OCI-LY7 (cell line): ENCODE results near the gene RASL12. TPM values are rescaled to one million over a fixed set of nuclear protein-coding genes. Genes with fewer than 3 reads are reported as not detected.

Source experiments
- BruUV-seq: library from RNA; stranded (reverse); fragments of 400-500 nt; replicated peaks from 2 replicates; lab custom pipeline; 2021; lab: Mats Ljungman, UMichigan
- CTCF ChIA-PET: fragments of 300-600 bp; sonication (Branson Sonifier 250); formaldehyde crosslinking; loops from one replicate; lab custom pipeline; 2022; ENCODE audit warnings: antibody characterized with exemption; ENCODE audit not compliant: unreplicated experiment; lab: Charles Lee
- POLR2A ChIA-PET: fragments of 300-600 bp; sonication (Branson Sonifier 250); formaldehyde crosslinking; loops from one replicate; lab custom pipeline; 2022; ENCODE audit warnings: antibody characterized with exemption; lab: Charles Lee
- DNase-seq: peaks from one replicate; pipeline ENCODE4 v3.0.0-alpha.2; 2015; ENCODE audit warnings: low spot score
- H2AFZ ChIP-seq: fragments of 200-600 bp; sonication (generic), shearing (Covaris generic); 2 replicates; pipeline ENCODE4 v1.6.1; 2014; ENCODE audit warnings: mild to moderate bottlenecking, antibody characterized with exemption, low read length, moderate library complexity
- H3K27ac ChIP-seq: fragments of 200-600 bp; sonication (generic); 2 replicates; pipeline ENCODE4 v1.5.1; 2014; ENCODE audit warnings: mixed run types, low read depth, mild to moderate bottlenecking, moderate library complexity, low read length, inconsistent platforms; ENCODE audit not compliant: poor library complexity, severe bottlenecking
- H3K36me3 ChIP-seq: fragments of 200-600 bp; sonication (generic); 2 replicates; pipeline ENCODE4 v1.6.1; 2014; ENCODE audit warnings: mild to moderate bottlenecking, antibody characterized with exemption, low read length, moderate library complexity, mixed read lengths; ENCODE audit not compliant: insufficient read depth
- H3K4me1 ChIP-seq: fragments of 200-600 bp; sonication (generic); 2 replicates; pipeline ENCODE4 v1.5.1; 2014; ENCODE audit warnings: mild to moderate bottlenecking, low read length; ENCODE audit not compliant: insufficient read depth, poor library complexity, severe bottlenecking
- H3K4me2 ChIP-seq: fragments of 200-600 bp; sonication (generic); 2 replicates; pipeline ENCODE4 v1.6.1; 2014; ENCODE audit warnings: mild to moderate bottlenecking, low read length
- H3K4me3 ChIP-seq: fragments of 200-600 bp; sonication (generic); 2 replicates; pipeline ENCODE4 v1.5.1; 2014; ENCODE audit warnings: mild to moderate bottlenecking, low read depth, low read length; ENCODE audit not compliant: poor library complexity, severe bottlenecking
- H3K79me2 ChIP-seq: fragments of 200-600 bp; sonication (generic); 2 replicates; pipeline ENCODE4 v1.6.1; 2016; ENCODE audit warnings: low read depth, mild to moderate bottlenecking, low read length, moderate library complexity, mixed read lengths; ENCODE audit not compliant: insufficient read depth
- H3K9me2 ChIP-seq: fragments of 200-600 bp; sonication (generic); 2 replicates; pipeline ENCODE4 v1.6.1; 2016; ENCODE audit warnings: mild to moderate bottlenecking, low read length, mixed read lengths; ENCODE audit not compliant: insufficient read depth
- H3K9me3 ChIP-seq: fragments of 200-600 bp; sonication (generic); 2 replicates; pipeline ENCODE4 v1.6.1; 2014; ENCODE audit warnings: mild to moderate bottlenecking, mixed run types, low read length, mixed read lengths
- H4K20me1 ChIP-seq: fragments of 200-600 bp; sonication (generic); 2 replicates; pipeline ENCODE4 v1.6.1; 2014; ENCODE audit warnings: mild to moderate bottlenecking, antibody characterized with exemption, low read length, moderate library complexity, mixed read lengths; ENCODE audit not compliant: insufficient read depth
- CTCF ChIP-seq: fragments of 200-600 bp; sonication (generic); conservative IDR thresholded peaks from 2 replicates; pipeline ENCODE4 v1.5.1; 2014; ENCODE audit warnings: mild to moderate bottlenecking, antibody characterized with exemption, low read length, moderate library complexity, mixed read lengths
- EZH2phosphoT487 ChIP-seq: fragments of 200-600 bp; sonication (generic); IDR thresholded peaks from 2 replicates; pipeline ENCODE4 v1.6.1; 2018; ENCODE audit warnings: low read depth, borderline replicate concordance, mild to moderate bottlenecking, mixed run types, antibody characterized with exemption, low read length, moderate library complexity, mixed read lengths
- intact Hi-C: fragments of 100-400 bp; cut with micrococcal nuclease; formaldehyde crosslinking; loops from one replicate; pipeline ENCODE4 v1.10.0; 2022; ENCODE audit not compliant: unreplicated experiment
- total RNA-seq, 2 experiments: library from RNA; depleted of rRNA in 1 of 2; stranded (reverse); fragments of >200 nt in 1 of 2; shearing (Covaris generic) in 1 of 2; gene quantifications; 2 replicates each; pipeline ENCODE4 v1.2.3, GENCODE V29; 2014 to 2022

The RASL12 gene
- total RNA-seq, 2 experiments from 2014 or later, result not detected

GRCh38 chr15:65077981-65078352 is 10.2 kb upstream of the RASL12 start:
- Histone ChIP-seq H4K20me1 (no peaks in the 10 kb centered on the region), H3K79me2 (no peaks in the 10 kb centered on the region), H3K27ac (no peak overlapping the region), H3K4me3 (no peak overlapping the region), H3K9me3 (no peaks in the 10 kb centered on the region), H3K4me1 (no peaks in the 10 kb centered on the region), H3K36me3 (no peaks in the 10 kb centered on the region), H2AFZ (no peak overlapping the region), H3K9me2 (no peaks in the 10 kb centered on the region), H3K4me2 (no peak overlapping the region)
- DNase-seq, result no peak
- ChIA-PET CTCF (no interaction called here), POLR2A (interaction anchor here (1.2 kb wide), 1 partner anchor 8 kb away, joined by 4 read pairs; no protein-coding TSS in a partner anchor)
- no TSS peak for BruUV-seq
- intact Hi-C loops, result no loop called here
- TF ChIP-seq EZH2phosphoT487 (no peak), CTCF (no peak)

- intact Hi-C loops, result no loop called here
- ChIA-PET POLR2A (no interaction called here), CTCF (no interaction called here)
- Histone ChIP-seq H4K20me1 (no peaks in the 10 kb centered on the region), H3K4me2 (no peak overlapping the region), H3K4me1 (no peaks in the 10 kb centered on the region), H3K36me3 (no peaks in the 10 kb centered on the region), H3K27ac (no peak overlapping the region), H2AFZ (no peak overlapping the region), H3K79me2 (no peaks in the 10 kb centered on the region), H3K9me2 (no peaks in the 10 kb centered on the region), H3K4me3 (no peak overlapping the region), H3K9me3 (no peaks in the 10 kb centered on the region)
- no peak for TF ChIP-seq EZH2phosphoT487
- BruUV-seq, result no TSS peak
- DNase-seq, result no peak
Measured at GRCh38 chr15:65077291-65077980, 9.6 kb upstream of the RASL12 start.

- intact Hi-C loops, result no loop called here
- no peaks in the 10 kb centered on the region for H3K79me2 ChIP-seq
- H3K4me2 ChIP-seq, result no peak within 1 kb of the TSS
Measured at GRCh38 chr15:65076486-65077290, 8.9 kb upstream of the RASL12 start, which contains the start of gene KBTBD13. Gene KBTBD13, plus strand, starts transcription at chr15:65076746. Its CDS starts 70 bp downstream, at chr15:65076816.

More at GRCh38 chr15:65076486-65077290, 8.9 kb upstream of the RASL12 start, which contains the start of gene KBTBD13:
- H4K20me1 ChIP-seq, result no peaks in the 10 kb centered on the region
- peaks cover 5% of the 10 kb centered on the region for H3K4me1 ChIP-seq
- BruUV-seq, result no TSS peak
- POLR2A ChIA-PET, result no interaction called here
- no peaks in the 10 kb centered on the region for H3K9me2 ChIP-seq
- CTCF ChIA-PET, result interaction anchor here (0.6 kb wide), 2 partner anchors 10 to 28 kb away, joined by 3 read pairs; no protein-coding TSS in a partner anchor
- no peaks in the 10 kb centered on the region for H3K9me3 ChIP-seq
- H2AFZ ChIP-seq, result no peak within 1 kb of the TSS
- TF ChIP-seq EZH2phosphoT487 (no peak), CTCF (no peak)
- H3K4me3 ChIP-seq, result no peak within 1 kb of the TSS
- no peak within 1 kb of the TSS for H3K27ac ChIP-seq
- DNase-seq, result no peak
- no peaks in the 10 kb centered on the region for H3K36me3 ChIP-seq
